GM23338 (cell line): Measurements from ENCODE around the gene GALNT11. TPM values are rescaled to one million over a fixed set of nuclear protein-coding genes. Genes with fewer than 3 reads are reported as not detected.

Source experiments
- ATAC-seq: fragments of 200-7000 bp; cut with Tn5 transposase; 3 replicates; pipeline ENCODE4 v1.9.1; 2020
- DNase-seq: peaks from one replicate; pipeline ENCODE4 v3.0.0-alpha.2; 2015; ENCODE audit warnings: low spot score
- H2AFZ ChIP-seq: fragments of 200-600 bp; sonication (generic); 2 replicates; pipeline ENCODE4 v1.8.0; 2016; ENCODE audit warnings: antibody characterized with exemption, mild to moderate bottlenecking, moderate library complexity
- H3F3A ChIP-seq: fragments of 200-600 bp; sonication (generic); replicated peaks from 2 replicates; pipeline ENCODE4 v1.8.0; 2017; ENCODE audit warnings: antibody characterized with exemption, mixed run types, low read depth
- H3K27ac ChIP-seq: fragments of 200-600 bp; sonication (generic); 2 replicates; pipeline ENCODE4 v1.6.1; 2016; ENCODE audit warnings: low read depth
- H3K27me3 ChIP-seq: fragments of 200-600 bp; sonication (generic); 2 replicates; pipeline ENCODE4 v1.8.0; 2016; ENCODE audit warnings: mild to moderate bottlenecking, mixed run types, moderate library complexity; ENCODE audit not compliant: insufficient read depth
- H3K36me3 ChIP-seq: fragments of 200-600 bp; sonication (generic); 2 replicates; pipeline ENCODE4 v1.8.0; 2016; ENCODE audit warnings: mild to moderate bottlenecking; ENCODE audit not compliant: insufficient read depth
- H3K4me1 ChIP-seq: fragments of 200-600 bp; sonication (generic); 2 replicates; pipeline ENCODE4 v1.8.0; 2016; ENCODE audit warnings: mild to moderate bottlenecking, moderate library complexity; ENCODE audit not compliant: insufficient read depth
- H3K4me2 ChIP-seq: fragments of 200-600 bp; sonication (generic); 2 replicates; pipeline ENCODE4 v1.7.1; 2017; ENCODE audit warnings: mixed run types
- H3K4me3 ChIP-seq: fragments of 200-600 bp; sonication (generic); 2 replicates; pipeline ENCODE4 v1.6.1; 2016; ENCODE audit warnings: mixed run types
- H3K79me2 ChIP-seq: fragments of 200-600 bp; sonication (generic); replicated peaks from 2 replicates; pipeline ENCODE4 v1.8.0; 2017; ENCODE audit warnings: mild to moderate bottlenecking; ENCODE audit not compliant: insufficient read depth
- H3K9me2 ChIP-seq: fragments of 200-600 bp; sonication (generic); 2 replicates; pipeline ENCODE4 v1.8.0; 2017; ENCODE audit not compliant: insufficient read depth
- H4K20me1 ChIP-seq: fragments of 200-600 bp; sonication (generic); replicated peaks from 2 replicates; pipeline ENCODE4 v1.8.0; 2017; ENCODE audit warnings: mild to moderate bottlenecking; ENCODE audit not compliant: insufficient read depth
- H3K27ac Mint-ChIP-seq: 2 replicates; pipeline ENCODE4 v1.8.0; 2020; ENCODE audit warnings: inconsistent platforms, mild to moderate bottlenecking, moderate library complexity, mixed read lengths
- H3K27me3 Mint-ChIP-seq: 3 replicates; pipeline ENCODE4 v1.8.0; 2022; ENCODE audit warnings: low read depth, mild to moderate bottlenecking, moderate library complexity, mixed read lengths, inconsistent platforms; ENCODE audit not compliant: insufficient read depth, poor library complexity
- H3K36me3 Mint-ChIP-seq: 3 replicates; pipeline ENCODE4 v1.8.0; 2021; ENCODE audit warnings: low read depth, mild to moderate bottlenecking, inconsistent platforms, moderate library complexity, mixed read lengths
- H3K4me1 Mint-ChIP-seq: 3 replicates; pipeline ENCODE4 v1.8.0; 2020; ENCODE audit warnings: mild to moderate bottlenecking, inconsistent platforms, mixed read lengths
- H3K4me3 Mint-ChIP-seq: 3 replicates; pipeline ENCODE4 v1.8.0; 2021; ENCODE audit warnings: moderate library complexity, mild to moderate bottlenecking, inconsistent platforms, mixed read lengths
- H3K9me3 Mint-ChIP-seq: 3 replicates; pipeline ENCODE4 v1.8.0; 2020; ENCODE audit warnings: moderate library complexity, mild to moderate bottlenecking, inconsistent platforms, mixed read lengths
- CTCF ChIP-seq, 2 experiments: fragments of 200-600 bp in 1 of 2; sonication (generic) in 1 of 2; conservative IDR thresholded peaks; 2 replicates each; pipeline versions ENCODE4 v1.5.1 to v1.6.1; 2016 to 2017; ENCODE audit warnings: antibody characterized with exemption in 2 of 2, low read depth in 2 of 2, mild to moderate bottlenecking in 2 of 2, moderate library complexity in 1 of 2
- ETS1 ChIP-seq: IDR thresholded peaks from 2 replicates; pipeline ENCODE4 v1.6.1; 2016; ENCODE audit warnings: antibody characterized with exemption
- EZH2 ChIP-seq: fragments of 200-600 bp; sonication (generic); IDR thresholded peaks from one replicate; pipeline ENCODE4 v1.8.0; 2017; ENCODE audit warnings: antibody characterized with exemption, mild to moderate bottlenecking, low read depth; ENCODE audit not compliant: unreplicated experiment
- EZH2phosphoT487 ChIP-seq: fragments of 200-600 bp; sonication (generic); IDR thresholded peaks from one replicate; pipeline ENCODE4 v1.8.1; 2018; ENCODE audit warnings: antibody characterized with exemption; ENCODE audit not compliant: unreplicated experiment
- POLR2AphosphoS5 ChIP-seq: IDR thresholded peaks from 2 replicates; pipeline ENCODE4 v1.6.1; 2016; ENCODE audit warnings: antibody characterized with exemption, low read depth
- REST ChIP-seq: IDR thresholded peaks from one replicate; pipeline ENCODE4 v1.6.1; 2018; ENCODE audit warnings: antibody characterized with exemption; ENCODE audit not compliant: unreplicated experiment
- STAT1 ChIP-seq: IDR thresholded peaks from one replicate; pipeline ENCODE4 v1.6.1; 2016; ENCODE audit warnings: antibody characterized with exemption; ENCODE audit not compliant: unreplicated experiment
- ZNF331 ChIP-seq: fragments of 250-450 bp; sonication (Bioruptor Pico); IDR thresholded peaks from 2 replicates; pipeline ENCODE4 v1.5.0; 2020; ENCODE audit warnings: low read depth, mild to moderate bottlenecking, moderate library complexity
- ZNF462 ChIP-seq: fragments of 250-450 bp; sonication (Bioruptor Pico); IDR thresholded peaks from 2 replicates; pipeline ENCODE4 v1.5.0; 2020; ENCODE audit warnings: mild to moderate bottlenecking, moderate library complexity
- polyA plus RNA-seq: library from polyadenylated mRNA; unstranded; fragments of >200 nt; fragmentation: Nextera tagmentation; extraction: Ambion mirVana; gene quantifications from 2 replicates; pipeline ENCODE4 v1.2.1, GENCODE V29; 2016
- total RNA-seq: library from RNA; depleted of rRNA; stranded (reverse); fragments of >200 nt; shearing (Covaris generic); gene quantifications from 2 replicates; pipeline ENCODE4 v1.2.3, GENCODE V29; 2014

GALNT11 gene
- total and polyA plus RNA-seq, 2 experiments from 2014 or later = 16.1 to 33.6 TPM

GRCh38 chr7:151981223-151981622 is 44.3 kb upstream of the GALNT11 start:
- Histone ChIP-seq H3K27ac (no peak overlapping the region), H2AFZ (no peak overlapping the region), H3K27me3 (no peaks in the 10 kb centered on the region), H3K4me3 (no peak overlapping the region), H3F3A (no peaks in the 10 kb centered on the region), H3K4me1 (no peaks in the 10 kb centered on the region), H3K9me2 (no peaks in the 10 kb centered on the region), H3K4me2 (no peak overlapping the region), H4K20me1 (no peaks in the 10 kb centered on the region), H3K36me3 (no peaks in the 10 kb centered on the region), H3K79me2 (no peaks in the 10 kb centered on the region)
- ATAC-seq (no peak), DNase-seq (no peak)
- Mint-ChIP-seq H3K27ac (no peak overlapping the region), H3K9me3 (no peaks in the 10 kb centered on the region), H3K27me3 (peaks cover 6% of the 10 kb centered on the region), H3K4me1 (no peaks in the 10 kb centered on the region), H3K36me3 (no peaks in the 10 kb centered on the region), H3K4me3 (no peak overlapping the region)
- no peak for TF ChIP-seq ZNF462
- TF ChIP-seq STAT1 = no peak
- no peak for TF ChIP-seq ZNF331
- TF ChIP-seq POLR2AphosphoS5 = no peak
- no peak for TF ChIP-seq REST
- TF ChIP-seq EZH2phosphoT487 = no peak
- TF ChIP-seq CTCF (conservative IDR thresholded peaks at IDR 0.05; ENCODE audit: low read depth in 2 of 2) = no peak
- TF ChIP-seq ETS1 = no peak
- TF ChIP-seq EZH2 = no peak
